HG03378 (cell line): ENCODE data around the gene ABHD6.
A peak's percentile ranks its signal among the peaks of the same experiment; 100 is the strongest.
"Not testable (repeated sequence)": the region's sequence is repeated elsewhere in the genome, so short reads cannot be mapped to it uniquely, and the experiment has no call there.

ENCODE experiments used
- ATAC-seq: cut with Tn5 transposase; IDR thresholded peaks from one replicate; pipeline ENCODE4 v1.9.1; 2021; ENCODE audit warnings: mild to moderate bottlenecking, moderate library complexity; ENCODE audit not compliant: unreplicated experiment

ABHD6 gene

DNA sequence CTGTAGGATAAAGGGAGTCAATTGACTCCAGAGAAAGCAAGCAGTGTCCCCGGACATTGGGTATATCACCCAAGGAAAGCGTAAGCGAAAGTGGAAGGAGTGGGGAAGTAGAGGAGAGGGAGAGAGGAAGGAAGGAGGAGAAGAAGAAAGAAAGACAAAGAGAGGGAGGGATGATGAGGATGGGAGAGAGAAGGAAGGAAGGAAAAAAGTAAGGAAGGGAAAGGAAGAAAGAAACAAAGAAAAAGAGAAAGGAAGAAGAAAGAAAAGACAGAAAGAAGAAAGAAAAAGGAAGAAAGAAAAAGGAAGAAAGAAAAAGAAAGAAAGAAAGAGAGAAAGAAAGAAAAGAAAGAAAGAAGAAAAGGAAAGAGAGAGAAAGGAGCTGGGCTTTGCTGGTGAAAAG is 27.7 kb upstream of the ABHD6 start:
- no peak for ATAC-seq

DNA sequence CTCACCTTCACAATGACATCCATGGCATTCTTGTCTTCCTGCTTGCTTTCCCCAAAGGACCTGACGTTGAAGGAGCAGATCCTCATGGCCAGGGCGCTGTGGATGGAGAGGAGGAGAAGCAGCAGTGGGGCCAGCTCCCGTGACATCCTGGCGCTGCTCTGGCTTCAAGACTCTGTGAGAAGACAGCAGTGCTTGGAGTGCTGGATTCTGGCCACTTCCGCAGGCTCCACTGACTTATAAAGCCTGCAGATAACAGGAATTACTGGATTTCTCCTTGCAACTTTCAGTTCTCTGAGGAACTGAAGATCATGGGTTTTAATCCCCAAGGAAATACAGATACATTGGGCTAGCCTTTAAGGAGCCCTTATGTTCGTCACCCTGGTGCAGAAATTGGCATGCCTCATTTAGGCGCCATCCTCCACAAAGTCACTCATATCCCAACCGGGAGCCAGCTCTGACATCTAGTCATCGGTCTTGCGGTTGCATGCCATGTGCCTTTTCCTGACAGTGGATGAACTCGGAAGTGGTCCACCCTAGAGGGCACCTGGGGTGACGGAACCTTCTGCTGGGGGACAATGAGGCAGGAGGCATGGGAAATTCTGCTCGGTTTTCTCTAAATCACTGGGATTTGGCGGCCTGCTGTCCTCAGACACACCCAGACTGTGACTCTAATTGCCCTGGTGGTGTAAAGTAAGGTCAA is 26.7 kb upstream of the ABHD6 start, which contains the start of gene DNASE1L3:
DNASE1L3 (minus strand) TSS at position 212 of the 700 bp plus-strand sequence; CDS start at position 146, 66 bp downstream.
- ATAC-seq = no peak

DNA sequence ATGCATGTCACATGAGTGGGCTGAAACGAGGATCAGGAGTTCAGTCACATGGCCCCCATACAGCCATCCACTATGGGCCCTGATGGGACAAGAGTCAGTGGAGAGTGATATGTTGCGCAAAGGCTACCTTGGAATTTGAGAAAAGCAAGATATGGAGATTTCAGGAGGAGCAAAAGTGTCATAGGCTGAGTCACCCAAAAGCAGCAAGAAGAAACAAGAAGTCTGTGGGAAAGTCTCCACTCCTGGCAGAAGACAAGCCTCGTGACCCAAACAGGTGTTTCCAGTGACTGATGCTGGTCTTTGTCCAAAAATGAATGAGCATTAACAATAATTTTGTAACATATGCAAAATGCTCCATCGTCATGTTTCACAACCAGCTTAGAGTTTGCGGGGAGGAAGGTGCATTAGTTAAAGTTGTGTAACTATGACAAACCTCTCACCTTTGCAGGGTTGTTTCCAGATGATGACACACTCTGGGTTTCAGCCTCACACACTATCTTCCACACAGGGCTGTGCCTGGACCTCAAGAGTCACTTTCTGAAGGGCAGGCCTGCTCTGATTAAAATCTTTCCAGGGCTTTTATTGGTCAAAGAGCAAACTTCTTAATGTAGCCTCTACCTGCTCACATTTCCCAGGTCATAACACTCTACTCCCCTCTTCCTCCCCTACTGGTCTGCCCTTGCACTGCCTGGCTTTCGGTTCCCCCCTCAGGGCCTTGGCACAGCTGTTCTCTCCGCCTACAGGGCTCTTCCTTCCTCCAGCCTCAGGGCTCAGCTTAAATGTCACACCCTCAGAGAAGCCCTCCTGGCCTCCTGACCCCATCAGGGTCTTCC is 22.9 kb upstream of the ABHD6 start:
- ATAC-seq = peak; percentile 82

DNA sequence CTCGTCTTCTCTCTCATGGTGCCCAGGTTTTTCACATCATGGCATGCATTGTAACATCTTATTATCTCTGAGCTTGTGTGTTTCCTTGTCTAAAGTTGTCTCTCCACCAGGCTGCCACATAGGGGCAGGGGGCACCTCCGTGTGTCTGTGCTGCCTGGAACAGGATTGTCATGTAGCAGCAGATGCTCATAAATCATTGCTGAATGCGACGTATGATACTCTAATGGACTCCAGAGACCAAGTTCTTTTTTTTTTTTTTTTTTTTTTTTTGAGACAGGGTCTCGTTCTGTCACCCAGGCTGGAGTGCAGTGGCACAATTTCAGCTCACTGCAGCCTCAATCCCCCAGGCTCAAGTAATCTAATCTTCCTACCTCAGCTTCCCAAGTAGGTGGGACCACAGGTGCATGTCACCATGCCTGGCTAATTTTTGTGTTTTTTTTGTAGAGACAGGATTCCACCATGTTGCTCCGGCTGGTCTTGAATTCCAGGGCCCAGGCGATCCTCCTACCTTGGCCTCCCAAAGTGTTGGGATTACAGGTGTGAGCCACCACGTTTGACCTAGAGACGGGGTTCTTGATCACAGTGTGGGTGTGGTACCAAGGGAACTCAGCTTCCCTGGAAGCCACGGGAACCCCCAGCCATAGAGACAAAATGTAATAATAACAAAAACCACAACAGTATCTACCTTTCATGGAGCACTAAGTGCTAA is 22.1 kb upstream of the ABHD6 start:
- no peak for ATAC-seq

DNA sequence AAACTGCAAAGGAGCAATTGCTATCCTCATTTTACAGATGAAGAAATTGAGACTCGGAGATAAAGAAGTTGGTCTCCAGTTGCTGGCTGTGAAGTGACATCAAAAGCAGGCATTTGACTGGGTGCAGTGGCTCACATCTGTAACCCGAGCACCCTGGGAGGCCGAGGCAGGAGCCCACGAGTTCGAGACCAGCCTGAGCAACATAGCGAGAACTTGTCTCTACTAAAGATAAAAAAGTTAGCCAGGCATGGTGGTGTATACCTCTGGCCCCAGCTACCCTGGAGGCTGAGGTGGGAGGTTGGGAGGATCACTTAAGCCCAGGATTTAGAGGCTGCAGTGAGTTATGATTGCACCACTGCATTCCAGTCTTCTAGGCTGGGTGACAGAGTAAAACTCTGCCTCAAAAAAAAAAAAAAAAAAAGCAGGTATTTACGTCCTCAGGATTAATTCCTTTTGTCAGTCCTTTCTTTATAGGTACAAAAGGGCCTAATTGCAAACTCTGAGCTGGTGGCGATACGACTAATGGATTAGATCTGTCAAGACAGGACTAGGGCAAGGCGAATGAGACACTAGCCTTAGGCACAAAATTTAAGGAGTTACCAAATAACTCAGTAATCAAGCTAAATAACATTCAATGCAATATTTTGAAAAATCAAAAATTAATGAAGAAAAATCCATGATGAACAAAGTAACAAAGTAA is 20.9 kb upstream of the ABHD6 start:
- no peak for ATAC-seq

DNA sequence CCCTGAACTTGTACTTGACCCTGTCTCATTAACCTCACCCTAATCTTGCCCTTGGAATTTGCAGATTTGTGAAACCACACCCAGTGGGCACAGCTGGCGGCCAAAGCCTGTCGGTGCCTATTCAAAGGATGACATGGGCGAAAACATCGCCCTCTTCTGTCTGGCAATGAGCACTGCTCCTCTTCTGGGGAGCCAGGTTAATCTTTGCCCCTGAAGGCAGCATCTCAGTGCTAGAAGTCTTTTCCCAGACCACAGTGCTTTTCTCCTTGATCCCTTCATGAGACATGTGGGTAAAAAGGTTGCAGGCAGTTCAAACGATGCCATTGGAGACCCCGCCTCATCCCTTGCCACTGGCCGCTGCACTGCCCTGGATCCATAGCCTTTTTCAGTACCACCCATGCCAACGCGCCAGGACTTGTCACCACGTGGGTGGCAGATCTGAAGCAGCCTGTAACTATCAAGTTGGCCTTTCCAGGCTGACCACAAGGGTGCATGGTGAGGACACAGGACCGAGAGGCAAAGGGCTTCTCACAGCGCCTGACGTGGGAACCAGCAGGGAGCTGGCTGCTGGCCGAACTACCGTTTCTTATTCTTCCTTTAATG is 20.3 kb upstream of the ABHD6 start:
- ATAC-seq = peak; percentile 35

DNA sequence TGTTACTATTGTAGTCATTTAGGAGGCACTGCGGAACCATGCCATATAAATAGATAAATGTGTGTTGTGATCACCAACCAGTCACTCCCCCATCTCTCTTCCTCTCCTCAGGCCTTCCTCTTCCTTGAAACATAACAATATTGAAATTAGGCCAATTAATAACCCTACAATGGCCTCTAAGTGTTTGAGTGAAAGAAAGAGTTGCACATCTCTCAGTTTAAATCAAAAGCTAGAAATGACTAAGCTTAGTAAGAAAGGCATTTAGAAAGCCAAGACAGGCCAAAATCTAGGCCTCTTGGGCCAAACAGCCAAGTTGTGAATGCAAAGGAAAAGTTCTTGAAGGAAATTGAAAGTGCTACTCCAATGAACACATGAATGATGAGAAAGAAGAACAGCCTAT is 18.7 kb upstream of the ABHD6 start:
- no peak for ATAC-seq

DNA sequence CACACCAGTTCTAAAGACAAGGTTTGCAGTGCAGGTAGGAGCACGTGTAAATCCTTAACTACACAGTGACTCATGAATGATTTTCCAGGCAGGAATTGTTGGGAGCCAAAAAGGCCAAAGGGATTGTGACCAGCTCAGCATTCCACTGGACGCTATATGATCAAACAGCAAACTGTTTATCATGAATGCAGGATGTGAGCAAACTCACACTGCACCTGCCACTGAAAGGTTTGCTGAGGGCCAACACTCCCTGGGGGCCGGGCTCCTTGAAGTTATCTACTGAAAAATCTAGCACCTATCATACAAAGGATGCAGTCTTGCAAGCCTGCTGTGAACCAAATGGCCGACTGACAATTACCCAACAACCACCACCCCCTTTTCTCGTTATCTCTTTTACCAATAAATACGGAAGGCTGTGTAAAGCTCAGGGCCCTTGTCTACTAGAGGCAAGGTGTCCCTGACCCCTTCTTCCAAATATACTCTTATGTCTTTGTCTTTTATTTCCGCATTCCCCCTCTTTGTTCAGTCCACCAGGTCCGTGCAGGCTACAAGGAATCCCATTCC is 15.3 kb upstream of the ABHD6 start:
- no peak for ATAC-seq

DNA sequence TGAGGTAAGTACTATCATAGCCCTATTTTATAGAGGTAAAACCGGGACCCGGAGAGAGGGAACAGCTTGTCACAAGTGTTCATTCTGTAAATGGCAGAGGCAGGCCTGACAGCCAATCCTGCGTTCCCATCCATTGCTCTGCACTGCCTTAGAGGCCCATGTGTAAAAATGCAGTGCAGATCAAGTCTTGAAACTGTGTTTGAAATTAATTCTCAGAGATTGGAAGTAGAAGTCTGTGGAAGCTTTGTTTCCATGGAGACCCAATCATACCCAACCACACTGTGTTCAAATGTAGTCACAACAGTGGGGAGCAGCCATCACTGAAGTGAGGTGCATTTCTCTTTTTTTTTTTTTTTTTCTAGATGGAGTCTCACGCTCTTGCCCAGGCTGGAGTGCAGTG is 13.7 kb upstream of the ABHD6 start:
- ATAC-seq = no peak

DNA sequence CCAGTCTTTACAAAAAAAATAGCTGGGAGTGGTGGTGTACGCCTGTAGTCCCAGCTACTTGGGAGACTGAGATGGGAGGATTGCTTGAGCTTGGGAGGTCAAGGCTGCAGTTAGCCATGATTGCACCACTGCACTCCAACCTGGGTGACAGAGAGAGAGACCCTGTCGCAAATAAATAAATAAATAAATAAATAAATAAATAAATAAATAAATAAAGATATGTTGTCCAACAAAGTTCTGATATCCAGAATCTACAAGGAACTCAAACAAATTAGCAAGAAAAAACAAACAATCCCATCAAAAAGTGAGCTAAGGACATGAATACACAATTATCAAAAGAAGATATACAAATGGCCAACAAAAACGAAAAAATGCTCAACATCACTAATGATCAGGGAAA is 9.7 kb upstream of the ABHD6 start:
- not testable (repeated sequence) for ATAC-seq

DNA sequence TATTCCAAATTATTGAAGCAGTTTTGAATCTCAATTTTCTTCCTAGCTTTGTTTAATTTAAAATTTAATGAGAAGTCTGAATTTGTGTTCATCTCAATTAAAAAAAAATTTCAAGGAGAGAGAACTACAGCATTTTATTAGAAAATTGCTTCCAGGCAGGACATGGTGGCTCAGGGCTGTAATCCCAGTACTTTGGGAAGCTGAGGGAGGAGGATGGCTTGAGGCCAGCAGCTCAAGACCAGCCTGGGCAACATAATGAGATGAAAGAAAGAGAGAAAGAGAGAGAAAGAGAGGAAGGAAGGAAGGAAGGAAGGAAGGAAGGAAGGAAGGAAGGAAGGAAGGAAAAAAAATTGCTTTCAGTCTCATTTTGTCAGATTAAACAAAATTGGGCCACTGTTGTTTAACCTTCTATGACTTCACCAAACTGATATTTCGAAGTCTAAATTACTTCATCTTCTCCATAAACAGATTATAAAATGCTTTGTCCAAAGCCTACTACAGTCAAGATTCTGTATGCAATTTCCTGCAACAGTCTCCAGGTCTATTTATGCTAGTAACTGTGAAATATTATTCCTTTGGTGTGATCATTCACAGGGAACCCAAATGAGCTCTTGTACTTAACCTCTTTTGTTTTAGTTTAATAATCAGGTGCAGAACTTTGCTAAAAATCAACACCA is 6.6 kb upstream of the ABHD6 start:
- ATAC-seq = no peak

DNA sequence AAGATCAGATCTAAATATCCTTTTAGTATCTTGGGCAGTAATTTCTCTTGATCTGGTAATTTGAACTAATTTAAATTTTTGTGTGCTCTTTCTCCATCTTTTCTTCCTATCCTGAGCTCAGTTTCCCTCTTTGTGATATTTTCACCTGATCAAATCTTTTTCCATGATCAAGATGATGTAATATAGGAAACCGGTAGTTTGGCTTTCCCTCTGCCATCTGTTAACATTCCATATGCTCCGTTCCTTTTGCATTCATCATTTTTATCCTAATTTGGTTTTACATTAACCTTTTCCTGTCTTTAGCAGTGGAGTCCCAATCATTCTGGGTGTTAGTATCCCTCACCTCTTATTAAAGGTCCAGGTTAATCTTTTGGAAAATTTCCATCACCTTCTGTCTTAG is 5.9 kb upstream of the ABHD6 start:
- ATAC-seq = no peak

DNA sequence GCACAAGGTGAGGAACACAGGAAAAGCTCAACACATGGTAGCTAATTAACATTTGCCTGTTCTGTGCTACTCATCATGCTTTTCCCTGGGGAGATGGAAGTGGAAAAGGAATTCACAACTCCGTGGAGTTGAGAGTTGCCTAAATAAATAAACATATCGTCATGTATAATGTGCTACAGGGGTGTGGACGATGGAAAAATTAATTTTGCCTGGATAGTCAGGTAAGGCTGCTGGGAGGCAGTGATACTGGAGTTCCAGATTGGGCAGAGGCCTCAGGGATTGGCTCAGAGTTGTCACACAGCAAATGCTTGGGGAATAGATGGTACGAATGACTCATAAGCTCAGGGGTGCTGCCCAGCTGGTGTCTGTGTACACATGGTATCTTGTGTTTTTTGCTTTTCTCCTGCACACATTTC is 3.1 kb upstream of the ABHD6 start:
- peak; percentile 34 for ATAC-seq

DNA sequence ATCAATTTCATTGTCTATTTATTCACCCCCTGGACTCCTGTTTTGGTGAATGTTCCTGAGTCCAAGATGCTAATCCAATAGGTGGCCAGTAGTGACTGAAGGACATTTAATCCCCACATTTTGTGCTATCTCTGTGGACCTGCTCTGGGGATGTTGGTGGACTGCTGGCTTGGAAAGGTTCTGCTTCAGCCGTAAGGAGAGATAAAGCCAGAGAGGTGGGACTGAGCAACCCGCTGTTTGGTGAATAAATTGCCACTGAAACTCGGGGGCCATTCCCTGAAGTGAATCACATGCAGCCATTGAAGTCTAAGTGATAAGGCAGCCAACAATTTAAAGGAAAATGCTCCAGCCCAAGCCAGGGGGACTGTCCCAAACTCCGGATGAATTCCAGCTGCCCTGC is 1.6 kb upstream of the ABHD6 start:
- ATAC-seq = no peak

DNA sequence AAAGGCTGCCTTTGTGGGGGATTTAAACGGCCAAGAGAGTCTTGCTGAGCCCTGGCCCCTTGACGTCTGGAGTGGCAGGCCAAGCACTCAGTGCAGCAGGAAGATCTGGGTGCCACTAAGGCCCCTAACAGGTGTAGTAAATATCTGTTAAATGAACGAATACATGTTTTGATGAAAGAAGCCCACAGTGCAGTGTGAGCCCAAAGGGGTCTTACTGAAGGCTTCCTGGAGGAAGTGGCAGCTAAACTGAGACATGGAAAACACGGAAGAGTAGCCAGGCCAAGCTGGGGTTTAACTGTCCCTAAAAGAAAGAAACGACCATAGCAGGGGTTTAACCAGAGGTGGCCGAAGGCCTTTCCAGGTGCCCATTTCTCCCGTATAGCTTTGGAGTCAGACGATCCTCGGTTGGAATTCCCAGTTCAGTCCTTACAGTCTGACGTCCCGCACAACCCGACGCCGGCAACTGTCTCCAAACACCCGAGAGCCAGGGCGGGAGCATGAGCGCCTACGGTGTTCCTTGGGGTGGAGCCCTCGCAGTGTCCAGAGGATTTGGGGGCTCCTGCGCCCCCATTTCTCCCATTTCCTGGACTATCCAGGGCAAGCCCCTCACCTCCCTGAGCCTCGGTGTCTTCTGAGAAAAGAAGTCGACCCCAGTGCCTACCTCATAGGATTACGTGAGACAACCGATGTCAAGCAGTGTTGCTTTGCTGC is 910 bp upstream of the ABHD6 start:
- no peak for ATAC-seq

DNA sequence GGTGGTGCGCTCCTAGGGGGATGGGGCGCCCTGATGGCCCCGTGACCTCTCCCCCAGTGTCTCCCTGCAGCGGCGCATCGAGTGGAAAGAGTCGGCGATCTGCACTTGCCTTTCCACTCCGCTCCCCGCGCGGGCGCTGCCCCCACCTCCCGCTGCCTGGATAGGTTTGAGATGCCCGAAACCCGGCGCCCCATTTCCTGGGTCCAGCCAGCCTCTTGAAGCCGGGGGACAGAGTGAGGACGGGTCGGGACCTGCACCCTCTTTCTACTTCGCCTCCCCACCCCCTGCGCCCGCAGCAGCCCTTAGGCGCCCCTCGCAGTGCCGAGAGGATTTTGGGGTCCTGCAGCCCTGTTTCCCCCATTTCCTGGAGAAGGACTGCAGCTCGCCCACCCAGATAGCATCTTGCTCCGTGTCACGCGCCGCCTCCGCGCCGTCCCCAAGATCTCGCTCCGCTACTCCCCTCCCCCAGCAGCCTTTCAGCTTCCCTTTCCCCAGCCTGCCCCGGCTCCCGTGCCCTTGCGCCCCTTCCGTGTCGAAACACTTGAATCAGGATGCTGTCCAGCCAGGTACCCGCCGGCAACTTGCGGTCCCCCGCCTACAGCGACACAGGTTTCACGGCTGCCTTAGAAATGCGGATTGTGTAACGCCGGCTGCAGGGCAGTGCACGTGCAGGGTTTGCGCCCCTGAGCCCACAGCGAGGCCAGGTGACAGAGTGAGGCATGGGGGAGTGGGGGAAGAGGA is 519 bp downstream of the ABHD6 start:
- peak; percentile 12 for ATAC-seq

DNA sequence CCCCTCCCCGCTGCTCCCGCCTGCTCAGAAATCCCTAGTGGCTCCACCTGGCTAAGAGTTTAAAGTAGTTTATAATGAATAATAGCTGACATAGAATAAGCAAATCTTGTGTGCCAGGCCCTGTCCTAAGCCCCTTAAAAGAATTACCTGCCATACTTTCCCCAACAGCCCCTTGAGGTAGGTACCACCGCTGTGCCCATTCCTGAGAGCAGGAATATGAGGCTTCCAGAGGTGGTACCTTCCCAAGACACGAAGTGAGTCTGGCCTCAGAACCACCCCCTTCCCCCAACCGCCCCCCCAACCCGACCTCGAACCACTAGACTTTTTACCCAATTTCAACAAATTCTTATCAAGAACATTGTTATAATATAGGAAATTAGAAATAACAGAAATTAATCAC is 1.2 kb downstream of the ABHD6 start:
- no peak for ATAC-seq

DNA sequence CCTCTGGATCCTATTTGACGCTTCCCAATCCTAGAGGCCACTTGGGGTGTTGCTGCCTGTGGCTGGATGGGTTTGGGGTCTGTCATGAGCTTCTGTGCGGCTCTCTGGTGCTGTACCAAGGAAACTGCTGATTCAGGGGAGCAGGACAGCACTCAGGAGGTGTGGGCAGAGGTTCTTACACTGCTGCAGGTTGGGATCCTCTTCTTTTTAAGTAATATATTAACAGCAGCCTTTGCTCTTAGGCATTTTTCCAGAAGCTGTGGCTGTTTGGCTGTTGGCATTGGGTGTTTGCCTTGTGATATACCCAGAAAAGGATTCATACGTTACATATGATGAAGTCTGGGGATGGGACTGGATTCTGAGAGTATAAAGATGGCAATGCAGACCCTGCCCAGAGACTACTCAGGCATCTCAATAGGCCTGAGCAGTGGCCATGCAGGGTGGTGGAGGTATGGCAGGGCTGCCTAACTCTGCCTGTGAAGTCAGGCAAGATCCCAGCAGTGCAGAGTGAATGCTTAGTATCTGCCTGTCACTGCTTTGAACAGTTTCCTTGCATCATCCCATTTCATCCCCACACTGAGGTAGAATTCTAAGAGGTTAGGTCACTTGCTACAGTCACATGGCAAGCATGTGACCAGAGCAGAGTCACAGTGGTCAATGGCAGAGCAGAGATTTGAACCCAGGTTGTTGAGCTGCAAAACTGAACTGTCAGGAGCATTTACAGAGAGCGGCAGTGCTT is 3.9 kb downstream of the ABHD6 start:
- ATAC-seq = no peak
